Upper lobe of left lung (tissue), 4 donors: ENCODE data around the gene CTDP1.

ENCODE experiments used
- CTCF ChIP-seq, 6 experiments: fragments of 450-650 bp in 4 of 6; fragments of 200-600 bp in 2 of 6; sonication (generic) in 2 of 6; IDR thresholded peaks; one replicate each; pipeline ENCODE4 v1.5.1; 2016 to 2019; ENCODE audit warnings: antibody characterized with exemption in 6 of 6
- EP300 ChIP-seq, 4 donors: sonication (generic); formaldehyde crosslinking; IDR thresholded peaks; one replicate each; pipeline ENCODE4 v1.5.1; 2017; ENCODE audit warnings: antibody characterized with exemption in 4 of 4, control low read depth in 2 of 4
- POLR2A ChIP-seq, 4 donors: fragments of 450-650 bp; IDR thresholded peaks; one replicate each; pipeline ENCODE4 v1.5.1; 2016 to 2017; ENCODE audit warnings: antibody characterized with exemption in 4 of 4, mild to moderate bottlenecking in 2 of 4

- TF ChIP-seq CTCF (IDR thresholded peaks at IDR 0.05) (no peak), EP300 (IDR thresholded peaks at IDR 0.05) (no peak), POLR2A (IDR thresholded peaks at IDR 0.05) (no peak)
Measured at GRCh38 chr18:79632765-79633164, 46.8 kb upstream of the CTDP1 start.
